GM23338 (cell line): ENCODE data around the gene NFKB1. TPM values are rescaled to one million over a fixed set of nuclear protein-coding genes. Genes with fewer than 3 reads are reported as not detected.

Experiments used
- NANOG ChIP-seq: IDR thresholded peaks from 2 replicates; pipeline ENCODE4 v1.6.1; 2016; ENCODE audit warnings: antibody characterized with exemption, borderline replicate concordance
- POLR2AphosphoS5 ChIP-seq: IDR thresholded peaks from 2 replicates; pipeline ENCODE4 v1.6.1; 2016; ENCODE audit warnings: antibody characterized with exemption, low read depth
- STAT1 ChIP-seq: IDR thresholded peaks from one replicate; pipeline ENCODE4 v1.6.1; 2016; ENCODE audit warnings: antibody characterized with exemption; ENCODE audit not compliant: unreplicated experiment
- polyA plus RNA-seq: library from polyadenylated mRNA; unstranded; fragments of >200 nt; fragmentation: Nextera tagmentation; extraction: Ambion mirVana; gene quantifications from 2 replicates; pipeline ENCODE4 v1.2.1, GENCODE V29; 2016
- total RNA-seq: library from RNA; depleted of rRNA; stranded (reverse); fragments of >200 nt; shearing (Covaris generic); gene quantifications from 2 replicates; pipeline ENCODE4 v1.2.3, GENCODE V29; 2014
- TF ChIP-seq, protein P1 (sequence below): fragments of 250-450 bp; sonication (Bioruptor Pico); IDR thresholded peaks from 2 replicates; pipeline ENCODE4 v1.5.0; 2020; ENCODE audit warnings: mild to moderate bottlenecking, moderate library complexity
- TF ChIP-seq, protein P2 (sequence below), 2 experiments: fragments of 200-600 bp in 1 of 2; sonication (generic) in 1 of 2; conservative IDR thresholded peaks; 2 replicates each; pipeline versions ENCODE4 v1.5.1 to v1.6.1; 2016 to 2017; ENCODE audit warnings: antibody characterized with exemption in 2 of 2, low read depth in 2 of 2, mild to moderate bottlenecking in 2 of 2, moderate library complexity in 1 of 2
- TF ChIP-seq, protein P3 (sequence below): IDR thresholded peaks from one replicate; pipeline ENCODE4 v1.6.1; 2018; ENCODE audit warnings: antibody characterized with exemption; ENCODE audit not compliant: unreplicated experiment

NFKB1 gene
- total and polyA plus RNA-seq, 2 experiments from 2014 or later, result 0.82 to 4.6 TPM

DNA sequence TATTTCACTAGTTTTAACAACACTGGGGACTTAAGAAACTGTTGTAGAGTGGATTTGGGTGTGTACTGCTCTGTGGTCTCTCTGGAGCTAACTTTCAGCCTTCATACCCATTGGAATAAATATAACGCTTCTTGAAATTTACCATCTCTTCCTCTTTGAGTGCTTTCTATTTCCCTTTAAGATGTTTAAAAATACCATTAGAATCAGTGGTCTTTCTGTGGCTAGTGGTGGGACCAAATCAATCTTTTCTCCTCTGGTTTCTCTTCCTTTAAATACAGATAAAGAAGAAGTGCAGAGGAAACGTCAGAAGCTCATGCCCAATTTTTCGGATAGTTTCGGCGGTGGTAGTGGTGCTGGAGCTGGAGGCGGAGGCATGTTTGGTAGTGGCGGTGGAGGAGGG is 92.0 kb downstream of the NFKB1 start (continued):
- TF ChIP-seq, protein P1, sequence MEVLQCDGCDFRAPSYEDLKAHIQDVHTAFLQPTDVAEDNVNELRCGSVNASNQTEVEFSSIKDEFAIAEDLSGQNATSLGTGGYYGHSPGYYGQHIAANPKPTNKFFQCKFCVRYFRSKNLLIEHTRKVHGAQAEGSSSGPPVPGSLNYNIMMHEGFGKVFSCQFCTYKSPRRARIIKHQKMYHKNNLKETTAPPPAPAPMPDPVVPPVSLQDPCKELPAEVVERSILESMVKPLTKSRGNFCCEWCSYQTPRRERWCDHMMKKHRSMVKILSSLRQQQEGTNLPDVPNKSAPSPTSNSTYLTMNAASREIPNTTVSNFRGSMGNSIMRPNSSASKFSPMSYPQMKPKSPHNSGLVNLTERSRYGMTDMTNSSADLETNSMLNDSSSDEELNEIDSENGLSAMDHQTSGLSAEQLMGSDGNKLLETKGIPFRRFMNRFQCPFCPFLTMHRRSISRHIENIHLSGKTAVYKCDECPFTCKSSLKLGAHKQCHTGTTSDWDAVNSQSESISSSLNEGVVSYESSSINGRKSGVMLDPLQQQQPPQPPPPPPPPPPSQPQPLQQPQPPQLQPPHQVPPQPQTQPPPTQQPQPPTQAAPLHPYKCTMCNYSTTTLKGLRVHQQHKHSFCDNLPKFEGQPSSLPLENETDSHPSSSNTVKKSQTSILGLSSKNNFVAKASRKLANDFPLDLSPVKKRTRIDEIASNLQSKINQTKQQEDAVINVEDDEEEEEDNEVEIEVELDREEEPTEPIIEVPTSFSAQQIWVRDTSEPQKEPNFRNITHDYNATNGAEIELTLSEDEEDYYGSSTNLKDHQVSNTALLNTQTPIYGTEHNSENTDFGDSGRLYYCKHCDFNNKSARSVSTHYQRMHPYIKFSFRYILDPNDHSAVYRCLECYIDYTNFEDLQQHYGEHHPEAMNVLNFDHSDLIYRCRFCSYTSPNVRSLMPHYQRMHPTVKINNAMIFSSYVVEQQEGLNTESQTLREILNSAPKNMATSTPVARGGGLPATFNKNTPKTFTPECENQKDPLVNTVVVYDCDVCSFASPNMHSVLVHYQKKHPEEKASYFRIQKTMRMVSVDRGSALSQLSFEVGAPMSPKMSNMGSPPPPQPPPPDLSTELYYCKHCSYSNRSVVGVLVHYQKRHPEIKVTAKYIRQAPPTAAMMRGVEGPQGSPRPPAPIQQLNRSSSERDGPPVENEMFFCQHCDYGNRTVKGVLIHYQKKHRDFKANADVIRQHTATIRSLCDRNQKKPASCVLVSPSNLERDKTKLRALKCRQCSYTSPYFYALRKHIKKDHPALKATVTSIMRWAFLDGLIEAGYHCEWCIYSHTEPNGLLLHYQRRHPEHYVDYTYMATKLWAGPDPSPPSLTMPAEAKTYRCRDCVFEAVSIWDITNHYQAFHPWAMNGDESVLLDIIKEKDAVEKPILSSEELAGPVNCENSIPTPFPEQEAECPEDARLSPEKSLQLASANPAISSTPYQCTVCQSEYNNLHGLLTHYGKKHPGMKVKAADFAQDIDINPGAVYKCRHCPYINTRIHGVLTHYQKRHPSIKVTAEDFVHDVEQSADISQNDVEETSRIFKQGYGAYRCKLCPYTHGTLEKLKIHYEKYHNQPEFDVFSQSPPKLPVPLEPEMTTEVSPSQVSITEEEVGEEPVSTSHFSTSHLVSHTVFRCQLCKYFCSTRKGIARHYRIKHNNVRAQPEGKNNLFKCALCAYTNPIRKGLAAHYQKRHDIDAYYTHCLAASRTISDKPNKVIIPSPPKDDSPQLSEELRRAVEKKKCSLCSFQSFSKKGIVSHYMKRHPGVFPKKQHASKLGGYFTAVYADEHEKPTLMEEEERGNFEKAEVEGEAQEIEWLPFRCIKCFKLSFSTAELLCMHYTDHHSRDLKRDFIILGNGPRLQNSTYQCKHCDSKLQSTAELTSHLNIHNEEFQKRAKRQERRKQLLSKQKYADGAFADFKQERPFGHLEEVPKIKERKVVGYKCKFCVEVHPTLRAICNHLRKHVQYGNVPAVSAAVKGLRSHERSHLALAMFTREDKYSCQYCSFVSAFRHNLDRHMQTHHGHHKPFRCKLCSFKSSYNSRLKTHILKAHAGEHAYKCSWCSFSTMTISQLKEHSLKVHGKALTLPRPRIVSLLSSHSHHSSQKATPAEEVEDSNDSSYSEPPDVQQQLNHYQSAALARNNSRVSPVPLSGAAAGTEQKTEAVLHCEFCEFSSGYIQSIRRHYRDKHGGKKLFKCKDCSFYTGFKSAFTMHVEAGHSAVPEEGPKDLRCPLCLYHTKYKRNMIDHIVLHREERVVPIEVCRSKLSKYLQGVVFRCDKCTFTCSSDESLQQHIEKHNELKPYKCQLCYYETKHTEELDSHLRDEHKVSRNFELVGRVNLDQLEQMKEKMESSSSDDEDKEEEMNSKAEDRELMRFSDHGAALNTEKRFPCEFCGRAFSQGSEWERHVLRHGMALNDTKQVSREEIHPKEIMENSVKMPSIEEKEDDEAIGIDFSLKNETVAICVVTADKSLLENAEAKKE (CRISPR knock-in tag), result no peak
- TF ChIP-seq, protein P2, sequence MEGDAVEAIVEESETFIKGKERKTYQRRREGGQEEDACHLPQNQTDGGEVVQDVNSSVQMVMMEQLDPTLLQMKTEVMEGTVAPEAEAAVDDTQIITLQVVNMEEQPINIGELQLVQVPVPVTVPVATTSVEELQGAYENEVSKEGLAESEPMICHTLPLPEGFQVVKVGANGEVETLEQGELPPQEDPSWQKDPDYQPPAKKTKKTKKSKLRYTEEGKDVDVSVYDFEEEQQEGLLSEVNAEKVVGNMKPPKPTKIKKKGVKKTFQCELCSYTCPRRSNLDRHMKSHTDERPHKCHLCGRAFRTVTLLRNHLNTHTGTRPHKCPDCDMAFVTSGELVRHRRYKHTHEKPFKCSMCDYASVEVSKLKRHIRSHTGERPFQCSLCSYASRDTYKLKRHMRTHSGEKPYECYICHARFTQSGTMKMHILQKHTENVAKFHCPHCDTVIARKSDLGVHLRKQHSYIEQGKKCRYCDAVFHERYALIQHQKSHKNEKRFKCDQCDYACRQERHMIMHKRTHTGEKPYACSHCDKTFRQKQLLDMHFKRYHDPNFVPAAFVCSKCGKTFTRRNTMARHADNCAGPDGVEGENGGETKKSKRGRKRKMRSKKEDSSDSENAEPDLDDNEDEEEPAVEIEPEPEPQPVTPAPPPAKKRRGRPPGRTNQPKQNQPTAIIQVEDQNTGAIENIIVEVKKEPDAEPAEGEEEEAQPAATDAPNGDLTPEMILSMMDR (conservative IDR thresholded peaks at IDR 0.05; ENCODE audit: low read depth in 2 of 2), result no peak
- TF ChIP-seq POLR2AphosphoS5, result no peak
- TF ChIP-seq NANOG, result no peak
- no peak for TF ChIP-seq STAT1
- TF ChIP-seq, protein P3, sequence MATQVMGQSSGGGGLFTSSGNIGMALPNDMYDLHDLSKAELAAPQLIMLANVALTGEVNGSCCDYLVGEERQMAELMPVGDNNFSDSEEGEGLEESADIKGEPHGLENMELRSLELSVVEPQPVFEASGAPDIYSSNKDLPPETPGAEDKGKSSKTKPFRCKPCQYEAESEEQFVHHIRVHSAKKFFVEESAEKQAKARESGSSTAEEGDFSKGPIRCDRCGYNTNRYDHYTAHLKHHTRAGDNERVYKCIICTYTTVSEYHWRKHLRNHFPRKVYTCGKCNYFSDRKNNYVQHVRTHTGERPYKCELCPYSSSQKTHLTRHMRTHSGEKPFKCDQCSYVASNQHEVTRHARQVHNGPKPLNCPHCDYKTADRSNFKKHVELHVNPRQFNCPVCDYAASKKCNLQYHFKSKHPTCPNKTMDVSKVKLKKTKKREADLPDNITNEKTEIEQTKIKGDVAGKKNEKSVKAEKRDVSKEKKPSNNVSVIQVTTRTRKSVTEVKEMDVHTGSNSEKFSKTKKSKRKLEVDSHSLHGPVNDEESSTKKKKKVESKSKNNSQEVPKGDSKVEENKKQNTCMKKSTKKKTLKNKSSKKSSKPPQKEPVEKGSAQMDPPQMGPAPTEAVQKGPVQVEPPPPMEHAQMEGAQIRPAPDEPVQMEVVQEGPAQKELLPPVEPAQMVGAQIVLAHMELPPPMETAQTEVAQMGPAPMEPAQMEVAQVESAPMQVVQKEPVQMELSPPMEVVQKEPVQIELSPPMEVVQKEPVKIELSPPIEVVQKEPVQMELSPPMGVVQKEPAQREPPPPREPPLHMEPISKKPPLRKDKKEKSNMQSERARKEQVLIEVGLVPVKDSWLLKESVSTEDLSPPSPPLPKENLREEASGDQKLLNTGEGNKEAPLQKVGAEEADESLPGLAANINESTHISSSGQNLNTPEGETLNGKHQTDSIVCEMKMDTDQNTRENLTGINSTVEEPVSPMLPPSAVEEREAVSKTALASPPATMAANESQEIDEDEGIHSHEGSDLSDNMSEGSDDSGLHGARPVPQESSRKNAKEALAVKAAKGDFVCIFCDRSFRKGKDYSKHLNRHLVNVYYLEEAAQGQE, result no peak
